Stimulated activated CD4-positive, alpha-beta T cell treated with anti-CD3 and anti-CD28 coated beads, Interleukin-15, amount 100 ng/mL, for 48 hours (primary cell): Measurements from ENCODE around the gene BOLA1.
"Not testable (repeated sequence)": the region's sequence is repeated elsewhere in the genome, so short reads cannot be mapped to it uniquely, and the experiment has no call there.

Experiments used
- DNase-seq, 2 donors: peaks; one replicate each; pipeline ENCODE4 v3.0.0-alpha.2; 2020; ENCODE audit warnings: low read depth in 2 of 2

The BOLA1 gene

GRCh38 chr1:149887196-149887455 is 12.2 kb upstream of the BOLA1 start:
- not testable (repeated sequence) for DNase-seq

DNA sequence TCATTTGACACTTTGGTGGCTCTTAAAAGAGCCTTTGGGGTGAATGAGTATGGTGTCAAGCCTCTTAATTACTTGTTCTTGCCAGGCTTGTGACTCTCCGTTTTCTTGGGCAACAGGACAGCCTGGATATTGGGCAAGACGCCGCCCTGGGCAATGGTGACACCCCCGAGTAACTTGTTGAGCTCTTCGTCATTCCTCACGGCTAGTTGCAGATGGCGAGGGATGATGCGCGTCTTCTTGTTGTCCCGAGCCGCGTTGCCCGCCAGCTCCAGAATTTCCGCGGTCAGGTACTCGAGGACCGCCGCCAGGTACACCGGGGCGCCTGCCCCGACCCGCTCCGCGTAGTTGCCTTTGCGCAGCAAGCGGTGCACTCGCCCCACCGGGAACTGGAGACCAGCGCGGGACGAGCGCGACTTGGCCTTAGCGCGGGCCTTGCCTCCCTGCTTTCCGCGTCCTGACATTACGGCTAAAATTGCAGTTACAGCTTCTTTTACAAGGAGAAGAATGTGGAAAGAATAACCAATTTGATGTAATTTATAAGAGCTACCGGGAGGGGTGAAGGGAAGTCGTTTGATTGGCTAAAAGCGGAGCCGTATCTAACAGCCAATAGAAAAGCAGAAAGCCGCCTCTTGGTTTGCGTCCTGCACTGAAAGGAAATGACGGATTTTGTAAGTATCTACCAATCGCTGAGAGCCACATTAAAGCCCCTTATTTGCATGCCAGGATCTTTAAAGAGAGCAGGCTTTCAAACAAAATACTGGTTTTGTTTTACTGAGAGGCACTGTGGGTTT is 11.7 kb upstream of the BOLA1 start:
- peak; percentile 68 to 69 for DNase-seq

GRCh38 chr1:149888247-149888998 is 10.9 kb upstream of the BOLA1 start:
- DNase-seq = peak; percentile 78

GRCh38 chr1:149888999-149889289 is 10.4 kb upstream of the BOLA1 start:
- no peak for DNase-seq

- no peak for DNase-seq
Observed at GRCh38 chr1:149896575-149896974, 2.8 kb upstream of the BOLA1 start.

- DNase-seq = no peak
Observed at GRCh38 chr1:149903836-149904491, 4.6 kb downstream of the BOLA1 start.

- no peak for DNase-seq
Observed at GRCh38 chr1:149906570-149907075, 7.3 kb downstream of the BOLA1 start.

DNA sequence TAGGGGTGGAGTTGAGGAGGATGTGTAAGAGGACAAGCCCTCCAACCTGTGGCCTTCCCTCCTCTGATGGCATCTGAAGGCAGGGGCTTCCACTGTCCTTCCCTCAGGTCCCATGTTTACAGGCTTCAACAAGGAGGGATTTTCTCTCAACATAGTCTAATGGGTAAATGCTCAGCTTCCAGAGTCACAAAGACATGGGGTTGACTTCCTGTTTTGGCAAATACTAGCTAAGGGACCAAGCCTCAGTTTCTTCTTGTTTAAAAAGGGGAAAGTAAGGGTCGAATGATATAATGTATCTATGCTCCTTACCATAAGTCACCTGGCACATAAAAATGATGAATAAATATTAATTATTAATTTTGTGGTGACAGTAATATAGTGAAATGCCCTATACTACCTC is 15.2 kb downstream of the BOLA1 start:
- no peak for DNase-seq

- DNase-seq = no peak
Observed at GRCh38 chr1:149915429-149916192, 16.2 kb downstream of the BOLA1 start.

DNA sequence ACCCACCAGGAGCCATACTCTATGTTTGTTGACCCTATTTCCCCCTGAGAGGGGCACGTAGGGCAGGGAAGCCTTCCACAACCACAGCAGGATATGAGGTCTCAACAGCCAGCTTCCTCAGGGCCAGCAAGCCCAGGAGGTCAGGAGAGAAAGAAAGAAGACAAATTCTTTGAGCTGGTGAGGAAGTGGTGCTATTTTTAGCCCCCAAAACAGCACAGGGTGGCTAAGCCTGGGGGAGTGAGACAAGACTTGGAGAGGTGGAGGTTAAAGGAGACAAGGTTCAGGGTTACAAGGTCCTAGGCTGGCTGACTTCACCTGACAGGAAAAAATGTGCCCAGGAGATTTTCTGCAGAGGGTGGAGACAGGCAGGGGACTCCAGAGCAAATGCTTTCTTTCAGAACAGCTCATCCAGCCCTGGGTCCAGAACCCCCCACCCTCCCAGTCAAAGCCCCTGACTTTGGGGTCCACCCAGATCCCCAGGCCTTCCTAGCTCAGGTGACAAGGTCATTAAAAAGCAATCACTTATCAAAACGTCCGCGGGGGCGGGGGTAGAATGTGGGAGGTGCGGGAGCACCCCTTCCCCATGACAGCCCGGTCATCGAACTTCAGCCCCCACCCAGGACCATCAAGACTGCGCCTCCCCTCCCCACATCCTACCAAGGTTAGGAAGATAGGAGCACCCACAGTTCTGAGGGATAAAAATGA is 17.0 kb downstream of the BOLA1 start:
- no peak for DNase-seq

DNA sequence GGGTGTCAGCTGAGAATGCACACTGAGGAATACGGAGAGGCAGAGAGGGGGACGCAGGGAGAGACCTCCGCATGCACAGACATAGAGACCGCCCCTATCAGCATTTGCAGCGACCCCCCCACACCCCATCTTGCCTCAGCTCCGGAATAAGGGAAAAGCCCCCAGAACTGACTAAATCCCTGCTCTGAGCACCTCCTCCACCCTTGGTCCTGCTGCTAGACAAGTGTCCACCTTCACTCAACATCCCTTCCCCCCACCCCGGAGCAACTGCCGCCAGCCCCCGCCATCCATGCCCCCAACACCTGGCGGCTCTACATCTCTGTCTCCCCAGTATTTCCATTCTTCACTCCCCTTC is 17.5 kb downstream of the BOLA1 start:
- no peak for DNase-seq

DNA sequence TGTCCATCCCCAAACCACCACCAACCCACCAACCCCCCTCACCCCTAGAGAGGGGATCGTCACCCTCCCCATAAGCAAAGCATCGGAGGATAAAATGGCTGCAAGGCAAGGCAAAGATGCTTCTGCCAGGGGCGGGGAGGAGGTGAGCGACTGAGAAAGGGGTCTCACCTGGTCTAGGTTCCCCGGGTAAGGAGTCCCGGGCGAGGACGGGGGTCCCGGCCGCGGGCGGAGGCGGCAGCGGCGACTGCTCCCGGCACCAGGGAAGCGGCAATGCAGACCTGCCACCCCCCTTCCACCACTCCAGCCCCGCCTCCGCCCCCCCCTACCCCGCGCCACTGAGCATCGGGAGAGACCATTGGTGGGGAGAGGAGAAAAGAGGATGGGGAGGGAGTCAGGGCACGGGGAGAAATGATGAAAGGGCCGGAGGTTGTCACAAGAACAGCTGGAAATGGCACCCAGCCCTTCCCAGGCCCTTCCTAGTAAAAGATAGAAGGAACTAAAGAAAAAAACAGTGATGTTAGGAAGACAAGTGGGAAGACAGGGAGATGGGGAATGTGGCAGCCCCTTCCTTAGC is 18.3 kb downstream of the BOLA1 start, which contains the start of gene SV2A:
Gene SV2A (minus strand): TSS at position 274 of the 574 bp plus-strand sequence. CDS start 4,004 bp downstream, outside the sequence.
- peak in 1 of 2 donors; percentile 36 for DNase-seq

- DNase-seq = no peak
Observed at GRCh38 chr1:149923626-149924025, 24.3 kb downstream of the BOLA1 start.

GRCh38 chr1:149925345-149925744 is 26.0 kb downstream of the BOLA1 start:
- DNase-seq = no peak

GRCh38 chr1:149925751-149926150 is 26.4 kb downstream of the BOLA1 start:
- no peak for DNase-seq

DNA sequence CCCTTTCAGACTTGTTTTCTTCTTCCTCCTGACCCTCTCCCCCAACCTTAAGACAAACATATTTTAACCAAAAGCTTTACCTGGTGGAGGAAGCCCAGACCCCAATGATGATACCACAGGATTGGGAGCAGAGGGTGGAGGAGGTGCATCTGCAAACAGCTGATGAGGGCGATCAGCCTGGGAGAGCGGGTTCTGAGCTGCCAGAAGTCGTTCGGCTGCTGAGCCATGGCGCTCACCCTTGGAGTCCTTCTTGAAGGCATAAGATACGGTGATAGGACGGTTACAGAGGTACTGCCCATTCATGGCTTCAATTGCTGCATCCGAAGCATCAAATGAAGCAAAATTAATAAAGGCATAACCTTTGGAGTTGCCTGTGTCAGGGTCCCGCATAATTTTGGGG is 26.9 kb downstream of the BOLA1 start:
- no peak for DNase-seq

DNA sequence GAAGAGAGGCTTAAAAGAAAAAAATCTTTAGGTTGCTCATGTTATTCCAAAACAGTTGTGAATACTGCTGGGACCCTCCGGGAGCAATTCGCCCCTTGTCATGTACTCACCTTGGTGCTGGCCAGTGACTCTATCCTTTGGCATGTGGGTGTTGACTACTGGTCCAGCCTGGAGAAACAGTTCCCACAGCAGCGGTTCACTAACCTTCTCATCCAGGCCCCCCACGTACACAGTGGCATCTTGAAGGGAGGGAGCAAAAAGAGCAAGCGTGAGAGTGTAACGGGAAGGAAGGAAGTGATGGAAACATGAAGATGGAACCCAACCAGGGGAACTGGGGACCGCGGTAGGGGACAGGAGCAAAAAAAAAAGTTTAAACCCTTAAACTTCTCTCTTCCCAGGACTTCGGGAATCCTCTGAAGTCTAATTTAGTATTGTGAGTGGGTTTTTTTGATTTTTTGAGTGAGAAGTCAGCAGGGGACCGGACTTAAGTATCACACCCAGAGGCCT is 27.7 kb downstream of the BOLA1 start:
- DNase-seq = no peak

DNA sequence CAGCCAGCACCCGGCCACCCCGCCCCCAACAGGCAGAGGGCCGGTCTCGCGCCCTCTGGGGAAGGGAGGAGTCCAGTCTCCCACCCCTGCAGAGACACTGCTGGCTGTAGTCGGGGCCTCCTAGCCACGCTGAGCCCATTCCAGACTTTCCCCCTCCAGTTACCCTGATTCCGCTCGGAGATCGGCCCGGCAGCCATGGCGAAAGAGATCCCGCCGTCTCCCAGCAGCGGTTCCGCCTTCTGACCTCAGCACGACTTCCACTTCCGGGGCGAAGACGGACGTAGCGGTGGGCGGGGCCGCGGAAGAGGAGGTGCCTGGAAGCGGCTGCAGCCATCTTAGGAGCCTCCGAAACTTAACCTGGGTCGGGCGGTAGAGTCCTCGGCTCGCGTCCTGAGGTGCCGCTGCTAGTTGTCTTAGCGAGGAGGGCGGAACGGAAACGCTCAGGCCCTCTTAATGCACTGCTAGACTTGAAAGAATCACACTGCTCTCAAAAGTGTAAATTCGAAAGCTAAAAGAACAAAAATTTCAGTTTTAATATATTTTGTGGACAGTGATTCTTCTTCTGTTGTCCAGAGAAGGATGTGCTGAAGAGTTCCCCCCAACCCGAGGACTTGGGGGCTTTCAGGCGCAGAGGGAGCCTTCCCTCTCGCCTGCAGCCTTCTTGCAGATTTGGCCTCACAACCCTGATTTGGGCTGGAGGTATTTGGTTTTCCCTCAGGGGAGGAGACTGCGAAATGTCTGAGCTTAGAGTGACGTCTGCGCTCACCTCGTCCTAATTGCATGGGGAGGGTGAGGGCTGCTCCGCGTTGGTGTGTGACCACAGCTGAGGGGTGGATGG is 28.4 kb downstream of the BOLA1 start, which contains the start of gene SF3B4:
Gene SF3B4 (minus strand): TSS at position 241 of the 838 bp plus-strand sequence. CDS start 44 bp downstream, at position 197.
- peak; percentile 91 to 93 for DNase-seq

DNA sequence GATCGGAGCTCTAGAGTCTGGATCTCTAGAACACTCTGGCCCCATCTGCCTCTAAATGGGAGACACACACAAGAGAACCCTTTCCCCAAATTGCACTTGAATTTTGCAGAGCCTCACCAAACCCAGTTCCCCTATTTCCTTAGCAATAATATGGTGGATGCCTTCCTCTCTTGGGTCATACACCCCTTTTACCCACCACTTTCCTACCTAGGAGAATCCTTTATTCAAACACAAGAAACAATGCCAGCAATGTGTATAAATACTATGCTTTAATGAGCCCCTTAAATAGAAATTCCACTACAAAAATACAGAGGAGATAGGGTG is 29.0 kb downstream of the BOLA1 start:
- DNase-seq = no peak

DNA sequence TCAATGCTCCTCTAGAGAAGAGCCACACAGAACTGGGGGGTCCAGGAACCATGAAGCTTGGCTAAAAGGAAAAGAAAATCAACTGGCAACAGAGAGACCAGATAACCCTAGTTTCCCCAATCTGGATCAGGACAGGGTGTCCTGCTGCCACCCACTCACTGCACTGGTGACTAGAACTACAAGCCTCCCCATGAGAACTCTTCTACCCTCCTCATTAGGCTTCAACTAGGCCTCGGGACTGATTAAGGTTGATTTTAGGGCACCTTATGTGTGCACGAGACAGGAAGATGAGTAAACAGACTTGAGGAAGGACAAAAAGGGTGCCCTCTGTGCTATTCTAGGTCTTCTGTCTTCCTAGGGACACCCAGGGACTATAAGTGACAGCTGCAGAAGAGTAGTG is 30.5 kb downstream of the BOLA1 start:
- DNase-seq = no peak
